GM20431 (cell line): ENCODE measurements around the gene SH3PXD2A.

Source experiments
- in situ Hi-C: fragments of 300-500 bp; cut with MseI, MboI; formaldehyde crosslinking; loops from one replicate; pipeline ENCODE4 v1.15.0; 2020; ENCODE audit warnings: low sequenced_read_pairs; ENCODE audit not compliant: unreplicated experiment

The SH3PXD2A gene

GRCh38 chr10:103590060-103590459 is 265.3 kb downstream of the SH3PXD2A start:
- in situ Hi-C loops, result loop anchor here (10.0 kb wide), 1 partner anchor 95 kb away; no protein-coding TSS in a partner anchor

- in situ Hi-C loops, result no loop called here
Measured at GRCh38 chr10:103589074-103589630, 266.2 kb downstream of the SH3PXD2A start.

- in situ Hi-C loops, result no loop called here
Measured at GRCh38 chr10:103587073-103587472, 268.3 kb downstream of the SH3PXD2A start.

DNA sequence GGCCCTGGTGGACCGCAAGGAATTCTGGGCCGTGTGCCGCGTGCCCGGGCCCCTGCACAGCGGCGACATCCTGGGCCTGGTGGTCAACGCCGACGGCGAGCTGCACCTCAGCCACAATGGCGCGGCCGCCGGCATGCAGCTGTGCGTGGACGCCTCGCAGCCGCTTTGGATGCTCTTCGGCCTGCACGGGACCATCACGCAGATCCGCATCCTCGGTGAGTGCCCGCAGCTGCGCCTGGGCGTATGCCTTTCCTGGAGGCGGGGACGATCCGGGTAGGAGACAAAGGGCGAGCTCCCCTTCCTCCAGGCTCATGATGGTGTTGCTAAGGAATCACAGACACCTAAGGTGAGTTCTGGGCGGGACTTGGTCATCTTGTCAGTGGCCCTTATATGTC is 270.4 kb downstream of the SH3PXD2A start:
- in situ Hi-C loops, result no loop called here

GRCh38 chr10:103584216-103585010 is 271.0 kb downstream of the SH3PXD2A start:
- in situ Hi-C loops, result no loop called here

DNA sequence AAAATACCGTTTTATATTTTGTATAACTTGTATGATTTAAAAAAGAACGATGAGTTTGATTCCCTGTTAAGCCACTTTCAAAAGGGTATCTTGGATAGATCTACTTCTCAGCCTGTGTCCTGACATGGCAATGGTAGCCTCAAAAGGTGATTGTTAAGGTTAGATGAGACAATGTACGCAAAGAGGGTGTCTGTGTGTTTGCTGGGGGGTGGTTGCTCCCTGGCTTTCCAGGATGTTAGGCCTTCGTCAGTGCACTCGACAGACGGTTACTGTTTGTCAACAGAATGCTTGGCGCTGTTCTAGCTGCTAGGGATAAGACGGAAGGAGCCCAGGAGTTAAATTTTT is 271.5 kb downstream of the SH3PXD2A start:
- in situ Hi-C loops, result no loop called here

GRCh38 chr10:103582331-103583123 is 272.8 kb downstream of the SH3PXD2A start:
- in situ Hi-C loops, result no loop called here

GRCh38 chr10:103581499-103581898 is 273.9 kb downstream of the SH3PXD2A start:
- in situ Hi-C loops, result no loop called here

- in situ Hi-C loops, result no loop called here
Measured at GRCh38 chr10:103580430-103580829, 274.9 kb downstream of the SH3PXD2A start.

- in situ Hi-C loops, result no loop called here
Measured at GRCh38 chr10:103580011-103580410, 275.4 kb downstream of the SH3PXD2A start.

- in situ Hi-C loops, result no loop called here
Measured at GRCh38 chr10:103578782-103579382, 276.5 kb downstream of the SH3PXD2A start.

DNA sequence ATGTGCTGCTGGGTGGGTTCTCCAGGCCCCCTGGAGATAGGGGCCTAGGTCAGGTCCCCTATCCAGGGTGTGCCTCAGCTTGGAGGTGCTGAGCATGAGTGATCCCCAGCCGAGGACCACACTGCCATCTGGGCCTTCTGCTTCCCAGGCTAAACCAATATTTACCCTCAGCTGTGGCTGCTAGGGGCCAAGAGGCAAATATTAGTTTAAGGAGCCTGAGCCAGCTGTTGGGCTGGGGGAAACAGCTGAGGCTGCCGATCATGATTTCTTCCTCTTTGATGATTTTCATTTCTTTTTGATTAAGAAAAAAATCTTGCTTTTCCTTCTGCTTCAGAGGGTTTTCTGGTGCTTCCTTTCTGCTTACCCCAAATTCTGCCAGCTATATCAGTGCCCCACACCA is 278.5 kb downstream of the SH3PXD2A start:
- in situ Hi-C loops, result no loop called here

GRCh38 chr10:103576076-103576471 is 279.3 kb downstream of the SH3PXD2A start:
- in situ Hi-C loops, result no loop called here

DNA sequence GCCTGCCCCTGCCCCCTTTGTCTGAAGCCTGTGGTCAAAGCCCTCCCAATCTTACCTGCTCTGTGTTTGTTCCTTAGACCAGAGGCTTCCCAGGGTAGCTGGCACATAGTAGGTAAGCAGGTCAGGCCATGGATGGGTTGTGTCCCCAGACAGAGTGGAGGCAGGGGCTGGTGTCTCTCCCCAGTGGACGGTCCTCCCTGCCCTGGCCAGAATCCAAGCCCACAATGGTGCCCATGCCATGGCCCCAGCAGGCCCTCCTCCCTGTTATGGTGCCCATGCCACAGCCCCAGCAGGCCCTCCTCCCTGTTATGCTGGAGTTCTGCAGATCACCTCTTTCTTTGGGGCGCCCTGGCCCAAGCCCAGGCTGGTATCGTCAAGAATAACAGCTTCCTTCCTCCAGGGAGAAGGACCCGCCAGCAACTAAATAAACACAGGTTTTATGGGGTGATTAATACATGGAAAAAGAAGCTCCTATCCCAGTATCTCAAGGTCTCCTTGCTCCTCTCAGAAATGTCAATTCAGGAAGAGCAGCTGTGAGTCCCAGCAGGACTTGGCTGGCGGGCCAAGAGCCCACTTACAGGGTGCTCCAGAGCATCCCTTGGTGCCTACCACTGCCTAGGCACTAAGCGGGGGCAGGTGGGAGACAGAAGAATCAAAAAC is 279.8 kb downstream of the SH3PXD2A start:
- in situ Hi-C loops, result no loop called here

- in situ Hi-C loops, result no loop called here
Measured at GRCh38 chr10:103574097-103575061, 281.0 kb downstream of the SH3PXD2A start.

DNA sequence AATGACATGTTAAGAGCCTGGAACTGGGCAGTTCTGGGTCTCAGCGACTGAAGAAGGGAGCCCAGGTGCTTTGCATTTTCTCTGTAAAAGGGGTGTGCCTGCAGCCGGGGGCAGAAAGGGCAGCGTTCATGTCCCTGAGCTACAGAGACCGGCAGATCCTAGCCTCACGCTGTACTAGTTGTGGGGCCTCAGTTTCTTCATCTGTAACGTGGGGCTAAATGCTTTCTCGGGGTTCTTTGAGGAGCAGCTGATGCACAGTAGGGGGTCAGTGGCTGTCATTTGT is 282.2 kb downstream of the SH3PXD2A start:
- in situ Hi-C loops, result no loop called here

GRCh38 chr10:103572347-103573204 is 282.8 kb downstream of the SH3PXD2A start:
- in situ Hi-C loops, result no loop called here

DNA sequence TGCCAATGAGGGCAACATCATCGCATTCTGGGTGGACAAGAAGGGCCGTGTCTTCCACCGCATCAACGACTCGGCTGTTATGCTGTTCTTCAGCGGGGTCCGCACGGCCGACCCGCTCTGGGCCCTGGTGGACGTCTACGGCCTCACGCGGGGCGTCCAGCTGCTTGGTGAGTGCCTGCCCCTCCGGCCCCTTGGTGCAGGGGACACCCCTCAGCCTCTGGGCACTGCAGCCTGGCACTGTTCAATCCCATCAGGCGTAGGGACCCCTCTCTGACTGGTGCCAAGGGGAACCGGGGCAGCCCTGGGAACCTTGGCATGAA is 283.8 kb downstream of the SH3PXD2A start:
- in situ Hi-C loops, result no loop called here
